NCI-H2227 treated with DMSO at 0.1 percent for 48 hours (cell line): ENCODE results near the gene NSMF.

ENCODE experiments used
- DNase-seq: peaks from one replicate; lab custom pipeline; 2025; lab: John Stamatoyannopoulos, UW

NSMF gene

GRCh38 chr9:137445930-137446431 is 13.2 kb downstream of the NSMF start:
- no peak for DNase-seq

- peak; percentile 33 for DNase-seq
Measured at GRCh38 chr9:137445275-137445807, 13.8 kb downstream of the NSMF start.

- DNase-seq = no peak
Measured at GRCh38 chr9:137444106-137444790, 14.9 kb downstream of the NSMF start.

GRCh38 chr9:137441935-137442321 is 17.2 kb downstream of the NSMF start:
- peak; percentile 15 for DNase-seq

GRCh38 chr9:137441289-137441934 is 17.7 kb downstream of the NSMF start, which contains the start of gene ENTPD8:
ENTPD8 (minus strand) TSS chr9:137441357; CDS start chr9:137438285, 3,072 bp downstream.
- no peak for DNase-seq

GRCh38 chr9:137439158-137439714 is 19.9 kb downstream of the NSMF start:
- DNase-seq = no peak

- DNase-seq = no peak
Measured at GRCh38 chr9:137438591-137439157, 20.5 kb downstream of the NSMF start.

- no peak for DNase-seq
Measured at GRCh38 chr9:137437691-137438590, 21.2 kb downstream of the NSMF start.

- DNase-seq = no peak
Measured at GRCh38 chr9:137436761-137437600, 22.2 kb downstream of the NSMF start.

GRCh38 chr9:137435980-137436760 is 23.0 kb downstream of the NSMF start:
- no peak for DNase-seq

GRCh38 chr9:137435381-137435891 is 23.7 kb downstream of the NSMF start:
- DNase-seq = no peak

GRCh38 chr9:137434498-137435380 is 24.4 kb downstream of the NSMF start:
- DNase-seq = no peak

GRCh38 chr9:137433916-137434431 is 25.2 kb downstream of the NSMF start:
- no peak for DNase-seq

- DNase-seq = no peak
Measured at GRCh38 chr9:137433349-137433915, 25.7 kb downstream of the NSMF start.

GRCh38 chr9:137432687-137433348 is 26.3 kb downstream of the NSMF start:
- no peak for DNase-seq

- no peak for DNase-seq
Measured at GRCh38 chr9:137431416-137431931, 27.7 kb downstream of the NSMF start.
